ENCODE measurements around the gene LCN6. TPM values are rescaled to one million over a fixed set of nuclear protein-coding genes. Genes with fewer than 3 reads are reported as not detected.

LCN6 gene
- total and polyA plus RNA-seq, 2 of the 13 experiments (the other 11 are each of a cell fraction or from before 2014, with no cell fraction given), result not detected

- ChIA-PET CTCF (ENCODE audit: low intra/inter-chr PET ratio, low total read pairs) (interaction anchor here (0.6 to 1.1 kb wide), 2 partner anchors 15 to 48 kb away, joined by 3 to 4 read pairs; partner anchors contain the start of gene RABL6), POLR2A (interaction anchor here (0.7 to 2.3 kb wide), 2 partner anchors 8 to 15 kb away, joined by 3 to 12 read pairs; partner anchors contain the start of gene RABL6)
- Histone ChIP-seq H3K79me2 (ENCODE audit: insufficient read depth, low read length) (peaks cover 28% of the 10 kb centered on the region), H3K9ac (ENCODE audit: insufficient read depth, low read depth, low read length) (peak overlapping the region; percentile 91), H3K4me3 (replicated peaks in 1 of 3; ENCODE audit: insufficient read depth in 1 of 3, low read depth in 2 of 3, low read length in 3 of 3) (peak overlapping the region; percentile 78 to 98 (median 82)), H2AFZ (ENCODE audit: low read length) (no peak overlapping the region), H3K27ac (ENCODE audit: extremely low read length, insufficient read depth, low read length) (peak overlapping the region; percentile 75), H3K4me1 (ENCODE audit: insufficient read depth, low read length) (peaks cover 82% of the 10 kb centered on the region), H3K4me2 (ENCODE audit: low read depth, low read length) (peak overlapping the region; percentile 96), H4K20me1 (ENCODE audit: insufficient read depth, low read length) (no peaks in the 10 kb centered on the region), H3K27me3 (ENCODE audit: control insufficient read depth in 1 of 2, insufficient read depth in 2 of 2, low read length in 2 of 2) (no peaks in the 10 kb centered on the region; a peak in 1 of 5 replicates), H3K9me3 (ENCODE audit: low read length) (no peaks in the 10 kb centered on the region), H3K36me3 (replicated peaks in 1 of 2; ENCODE audit: control insufficient read depth in 1 of 2, insufficient read depth in 2 of 2, low read length in 2 of 2) (0 out of 5 replicates have a peak, but pooled peaks cover 0 to 12% of the 10 kb centered on the region in 2 experiments)
- 57% methylated on average over 6 of the region's 15 CpGs for WGBS (ENCODE audit: low lambda C conversion rate)
- in situ Hi-C loops (cut with HindIII; ENCODE audit: extremely low pct_ligation_motif_present, low pct_unique_long_range_greater_than_20kb), result no loop called here
- no peak for FAIRE-seq
- ATAC-seq, result no peak
- intact Hi-C loops (cut with micrococcal nuclease; ENCODE audit: unreplicated experiment), result no loop called here
- BruUV-seq (replicated peaks), result no TSS peak
- DNase-seq (ENCODE audit: low spot score), result no peak
- peak; percentile 50; the same call in 1 of the 2 replicates for TF ChIP-seq POLR2G (IDR thresholded peaks at IDR 0.05; ENCODE audit: low read depth, low read length)
- TF ChIP-seq SALL1 (CRISPR knock-in tag; IDR thresholded peaks at IDR 0.05), result peak; percentile 34; the same call in 1 of the 2 replicates
- peak; percentile 1; the same call in 1 of the 2 replicates for TF ChIP-seq KLF12 (CRISPR knock-in tag; IDR thresholded peaks at IDR 0.05; ENCODE audit: borderline replicate concordance)
- TF ChIP-seq KDM2A (CRISPR knock-in tag; IDR thresholded peaks at IDR 0.05; ENCODE audit: borderline replicate concordance, low read depth), result no peak
- TF ChIP-seq ZNF670 (CRISPR knock-in tag; IDR thresholded peaks at IDR 0.05; ENCODE audit: borderline replicate concordance), result 0 out of 2 replicates have a peak, but pooled peaks have one; percentile 34
- TF ChIP-seq, protein P1, sequence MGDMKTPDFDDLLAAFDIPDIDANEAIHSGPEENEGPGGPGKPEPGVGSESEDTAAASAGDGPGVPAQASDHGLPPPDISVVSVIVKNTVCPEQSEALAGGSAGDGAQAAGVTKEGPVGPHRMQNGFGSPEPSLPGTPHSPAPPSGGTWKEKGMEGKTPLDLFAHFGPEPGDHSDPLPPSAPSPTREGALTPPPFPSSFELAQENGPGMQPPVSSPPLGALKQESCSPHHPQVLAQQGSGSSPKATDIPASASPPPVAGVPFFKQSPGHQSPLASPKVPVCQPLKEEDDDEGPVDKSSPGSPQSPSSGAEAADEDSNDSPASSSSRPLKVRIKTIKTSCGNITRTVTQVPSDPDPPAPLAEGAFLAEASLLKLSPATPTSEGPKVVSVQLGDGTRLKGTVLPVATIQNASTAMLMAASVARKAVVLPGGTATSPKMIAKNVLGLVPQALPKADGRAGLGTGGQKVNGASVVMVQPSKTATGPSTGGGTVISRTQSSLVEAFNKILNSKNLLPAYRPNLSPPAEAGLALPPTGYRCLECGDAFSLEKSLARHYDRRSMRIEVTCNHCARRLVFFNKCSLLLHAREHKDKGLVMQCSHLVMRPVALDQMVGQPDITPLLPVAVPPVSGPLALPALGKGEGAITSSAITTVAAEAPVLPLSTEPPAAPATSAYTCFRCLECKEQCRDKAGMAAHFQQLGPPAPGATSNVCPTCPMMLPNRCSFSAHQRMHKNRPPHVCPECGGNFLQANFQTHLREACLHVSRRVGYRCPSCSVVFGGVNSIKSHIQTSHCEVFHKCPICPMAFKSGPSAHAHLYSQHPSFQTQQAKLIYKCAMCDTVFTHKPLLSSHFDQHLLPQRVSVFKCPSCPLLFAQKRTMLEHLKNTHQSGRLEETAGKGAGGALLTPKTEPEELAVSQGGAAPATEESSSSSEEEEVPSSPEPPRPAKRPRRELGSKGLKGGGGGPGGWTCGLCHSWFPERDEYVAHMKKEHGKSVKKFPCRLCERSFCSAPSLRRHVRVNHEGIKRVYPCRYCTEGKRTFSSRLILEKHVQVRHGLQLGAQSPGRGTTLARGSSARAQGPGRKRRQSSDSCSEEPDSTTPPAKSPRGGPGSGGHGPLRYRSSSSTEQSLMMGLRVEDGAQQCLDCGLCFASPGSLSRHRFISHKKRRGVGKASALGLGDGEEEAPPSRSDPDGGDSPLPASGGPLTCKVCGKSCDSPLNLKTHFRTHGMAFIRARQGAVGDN (CRISPR knock-in tag; IDR thresholded peaks at IDR 0.05), result peak; percentile 79
- 0 out of 2 replicates have a peak, but pooled peaks have one; percentile 22 for TF ChIP-seq ZNF317 (CRISPR knock-in tag; IDR thresholded peaks at IDR 0.05)
- 0 out of 2 replicates have a peak, but pooled peaks have one; percentile 52 for TF ChIP-seq ZMAT3 (CRISPR knock-in tag; conservative IDR thresholded peaks at IDR 0.05)
- TF ChIP-seq, protein P2, sequence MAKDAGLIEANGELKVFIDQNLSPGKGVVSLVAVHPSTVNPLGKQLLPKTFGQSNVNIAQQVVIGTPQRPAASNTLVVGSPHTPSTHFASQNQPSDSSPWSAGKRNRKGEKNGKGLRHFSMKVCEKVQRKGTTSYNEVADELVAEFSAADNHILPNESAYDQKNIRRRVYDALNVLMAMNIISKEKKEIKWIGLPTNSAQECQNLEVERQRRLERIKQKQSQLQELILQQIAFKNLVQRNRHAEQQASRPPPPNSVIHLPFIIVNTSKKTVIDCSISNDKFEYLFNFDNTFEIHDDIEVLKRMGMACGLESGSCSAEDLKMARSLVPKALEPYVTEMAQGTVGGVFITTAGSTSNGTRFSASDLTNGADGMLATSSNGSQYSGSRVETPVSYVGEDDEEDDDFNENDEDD (CRISPR knock-in tag; IDR thresholded peaks at IDR 0.05; ENCODE audit: borderline replicate concordance), result peak; percentile 18; the same call in 1 of the 2 replicates
- TF ChIP-seq, protein P3, sequence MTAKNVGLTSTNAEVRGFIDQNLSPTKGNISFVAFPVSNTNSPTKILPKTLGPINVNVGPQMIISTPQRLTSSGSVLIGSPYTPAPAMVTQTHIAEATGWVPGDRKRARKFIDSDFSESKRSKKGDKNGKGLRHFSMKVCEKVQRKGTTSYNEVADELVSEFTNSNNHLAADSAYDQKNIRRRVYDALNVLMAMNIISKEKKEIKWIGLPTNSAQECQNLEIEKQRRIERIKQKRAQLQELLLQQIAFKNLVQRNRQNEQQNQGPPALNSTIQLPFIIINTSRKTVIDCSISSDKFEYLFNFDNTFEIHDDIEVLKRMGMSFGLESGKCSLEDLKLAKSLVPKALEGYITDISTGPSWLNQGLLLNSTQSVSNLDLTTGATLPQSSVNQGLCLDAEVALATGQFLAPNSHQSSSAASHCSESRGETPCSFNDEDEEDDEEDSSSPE (CRISPR knock-in tag; IDR thresholded peaks at IDR 0.05), result 0 out of 2 replicates have a peak, but pooled peaks have one; percentile 15
- no peak for TF ChIP-seq KLF13 (CRISPR knock-in tag; IDR thresholded peaks at IDR 0.05)
- no peak for TF ChIP-seq NR2F2 (IDR thresholded peaks at IDR 0.05; ENCODE audit: borderline replicate concordance, low read depth)
- TF ChIP-seq HDAC1 (CRISPR knock-in tag; IDR thresholded peaks at IDR 0.05), result 0 out of 2 replicates have a peak, but pooled peaks have one; percentile 6
- TF ChIP-seq ZSCAN29 (CRISPR knock-in tag; conservative IDR thresholded peaks at IDR 0.05), result peak; percentile 43; the same call in 1 of the 2 replicates
- 0 out of 2 replicates have a peak, but pooled peaks have one; percentile 19 for TF ChIP-seq ZFY (CRISPR knock-in tag; IDR thresholded peaks at IDR 0.05)
- TF ChIP-seq KDM5B (CRISPR knock-in tag; IDR thresholded peaks at IDR 0.05; ENCODE audit: borderline replicate concordance), result 0 out of 2 replicates have a peak, but pooled peaks have one; percentile 38
- TF ChIP-seq SP5 (CRISPR knock-in tag; IDR thresholded peaks at IDR 0.05; ENCODE audit: borderline replicate concordance, low read depth), result 0 out of 2 replicates have a peak, but pooled peaks have one; percentile 13
Measured at GRCh38 chr9:136792321-136793085, 44.2 kb upstream of the LCN6 start.
